ENCODE results near the gene ENDOV. TPM values are rescaled to one million over a fixed set of nuclear protein-coding genes. Genes with fewer than 3 reads are reported as not detected.

The ENDOV gene
- polyA plus RNA-seq, 1 donor (not counting 4 experiments of a cell fraction or from before 2014, with no cell fraction given) = 10.9 TPM

GRCh38 chr17:80376531-80376930 is 38.4 kb upstream of the ENDOV start:
- H3K27me3 ChIP-seq (ENCODE audit: control insufficient read depth, extremely low read depth, insufficient read depth, low read length) = no peaks in the 10 kb centered on the region
- H3K9me1 ChIP-seq (ENCODE audit: control insufficient read depth, extremely low read depth, insufficient read depth, low read length) = no peaks in the 10 kb centered on the region
- H4K20me1 ChIP-seq (ENCODE audit: control insufficient read depth, extremely low read depth, insufficient read depth, low read length) = no peaks in the 10 kb centered on the region
- TF ChIP-seq EZH2 (IDR thresholded peaks at IDR 0.05; ENCODE audit: low read length) = no peak
- no peak for TF ChIP-seq CTCF (optimal IDR thresholded peaks at IDR 0.05 in 1 of 3, IDR thresholded peaks at IDR 0.05 in 1 of 3, conservative IDR thresholded peaks at IDR 0.05 in 1 of 3; ENCODE audit: extremely low read depth in 1 of 3, insufficient read depth in 2 of 3, low read length in 3 of 3)
- peaks cover 47 to 52% of the 10 kb centered on the region in 2 experiments for H3K36me3 ChIP-seq (ENCODE audit: control insufficient read depth in 2 of 2, extremely low read depth in 1 of 2, insufficient read depth in 2 of 2, low read length in 2 of 2)
- no peak overlapping the region for H2AFZ ChIP-seq (ENCODE audit: control insufficient read depth, low read length)
- no peak overlapping the region for H3K4me3 ChIP-seq (ENCODE audit: control insufficient read depth in 2 of 3, extremely low read depth in 1 of 3, insufficient read depth in 2 of 3, low read depth in 1 of 3, low read length in 3 of 3)
- dilution Hi-C loops (cut with MboI; ENCODE audit: extremely low pct_ligation_motif_present, low sequenced_read_pairs) = no loop called here
- FAIRE-seq (no peak), DNase-seq (ENCODE audit: low read depth, low spot score) (no peak)
- H3K4me1 ChIP-seq (ENCODE audit: control insufficient read depth, extremely low read depth, insufficient read depth, low read length) = no peaks in the 10 kb centered on the region
- no peak overlapping the region for H3K27ac ChIP-seq (ENCODE audit: control insufficient read depth, insufficient read depth, low read length)
- no peak overlapping the region for H3K4me2 ChIP-seq (ENCODE audit: control insufficient read depth, extremely low read depth, insufficient read depth, low read depth, low read length)
- no peaks in the 10 kb centered on the region for H3K9me3 ChIP-seq (ENCODE audit: control insufficient read depth, low read depth, low read length)
- no peaks in the 10 kb centered on the region for H3K79me2 ChIP-seq (ENCODE audit: control insufficient read depth, insufficient read depth, low read length)
- no peak overlapping the region for H3K9ac ChIP-seq (ENCODE audit: control insufficient read depth, extremely low read depth, insufficient read depth, low read length)

GRCh38 chr17:80377798-80378197 is 37.2 kb upstream of the ENDOV start:
- Histone ChIP-seq H3K79me2 (ENCODE audit: control insufficient read depth, insufficient read depth, low read length) (no peaks in the 10 kb centered on the region), H3K4me3 (ENCODE audit: control insufficient read depth in 2 of 3, extremely low read depth in 1 of 3, insufficient read depth in 2 of 3, low read depth in 1 of 3, low read length in 3 of 3) (no peak overlapping the region), H3K9me3 (ENCODE audit: control insufficient read depth, low read depth, low read length) (no peaks in the 10 kb centered on the region), H3K9me1 (ENCODE audit: control insufficient read depth, extremely low read depth, insufficient read depth, low read length) (no peaks in the 10 kb centered on the region), H3K4me1 (ENCODE audit: control insufficient read depth, extremely low read depth, insufficient read depth, low read length) (no peaks in the 10 kb centered on the region), H3K27me3 (ENCODE audit: control insufficient read depth, extremely low read depth, insufficient read depth, low read length) (no peaks in the 10 kb centered on the region), H3K4me2 (ENCODE audit: control insufficient read depth, extremely low read depth, insufficient read depth, low read depth, low read length) (no peak overlapping the region), H3K9ac (ENCODE audit: control insufficient read depth, extremely low read depth, insufficient read depth, low read length) (no peak overlapping the region), H3K36me3 (ENCODE audit: control insufficient read depth in 2 of 2, extremely low read depth in 1 of 2, insufficient read depth in 2 of 2, low read length in 2 of 2) (peaks cover 49 to 52% of the 10 kb centered on the region in 2 experiments), H4K20me1 (ENCODE audit: control insufficient read depth, extremely low read depth, insufficient read depth, low read length) (no peaks in the 10 kb centered on the region), H2AFZ (ENCODE audit: control insufficient read depth, low read length) (no peak overlapping the region), H3K27ac (ENCODE audit: control insufficient read depth, insufficient read depth, low read length) (no peak overlapping the region)
- DNase-seq (ENCODE audit: low read depth, low spot score) = no peak
- no peak for TF ChIP-seq EZH2 (IDR thresholded peaks at IDR 0.05; ENCODE audit: low read length)
- TF ChIP-seq CTCF (optimal IDR thresholded peaks at IDR 0.05 in 1 of 3, IDR thresholded peaks at IDR 0.05 in 1 of 3, conservative IDR thresholded peaks at IDR 0.05 in 1 of 3; ENCODE audit: extremely low read depth in 1 of 3, insufficient read depth in 2 of 3, low read length in 3 of 3) = no peak
- no peak for FAIRE-seq
- dilution Hi-C loops (cut with MboI; ENCODE audit: extremely low pct_ligation_motif_present, low sequenced_read_pairs) = no loop called here
